ENCODE measurements around the gene KIF6.

The KIF6 gene

DNA sequence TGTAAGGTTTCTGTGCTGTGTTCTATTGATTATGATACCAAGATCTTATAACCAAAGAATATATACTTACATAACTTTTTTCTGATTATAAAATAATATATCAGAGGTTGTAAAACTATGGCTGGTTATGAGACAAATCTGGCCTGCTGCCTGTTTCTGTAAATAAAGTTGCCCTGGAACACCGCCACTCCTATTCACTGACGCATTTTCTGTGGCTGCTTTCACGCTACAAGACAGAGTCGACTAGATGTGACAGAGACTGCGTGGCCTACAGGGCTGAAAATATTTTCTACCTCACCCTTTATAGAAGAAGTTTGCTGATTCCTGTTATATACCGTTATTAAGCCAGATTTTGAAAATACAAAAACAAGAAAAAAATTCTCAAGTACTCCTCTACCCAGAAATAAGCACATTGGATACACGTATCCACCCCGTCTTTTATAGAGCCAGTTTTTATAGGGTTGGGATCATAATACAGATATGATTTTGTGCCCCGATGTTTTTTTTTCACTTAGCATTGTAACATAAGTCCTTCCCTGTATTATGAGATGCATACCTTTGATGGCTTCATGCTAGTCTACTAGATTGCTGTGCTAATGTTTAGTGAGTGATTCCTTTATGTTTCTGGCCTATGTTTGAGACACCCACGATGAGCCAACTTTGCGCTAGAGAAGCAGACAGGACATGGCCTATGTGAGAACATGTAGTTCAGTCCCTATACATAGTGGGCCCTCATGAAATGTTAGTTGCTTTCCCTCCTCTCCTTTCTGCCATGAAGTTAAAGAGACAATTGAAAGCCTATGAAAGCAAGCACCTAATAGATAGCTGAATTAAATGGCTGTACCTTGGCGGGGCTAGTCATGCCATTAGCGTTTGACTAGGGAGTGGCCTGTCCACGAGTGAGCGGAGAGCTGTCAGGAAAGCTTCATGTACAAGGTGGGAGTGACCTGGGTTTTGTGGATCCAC, 304.6 kb downstream of the KIF6 start:
- DNase-seq (ENCODE audit: low read depth) = no peak

DNA sequence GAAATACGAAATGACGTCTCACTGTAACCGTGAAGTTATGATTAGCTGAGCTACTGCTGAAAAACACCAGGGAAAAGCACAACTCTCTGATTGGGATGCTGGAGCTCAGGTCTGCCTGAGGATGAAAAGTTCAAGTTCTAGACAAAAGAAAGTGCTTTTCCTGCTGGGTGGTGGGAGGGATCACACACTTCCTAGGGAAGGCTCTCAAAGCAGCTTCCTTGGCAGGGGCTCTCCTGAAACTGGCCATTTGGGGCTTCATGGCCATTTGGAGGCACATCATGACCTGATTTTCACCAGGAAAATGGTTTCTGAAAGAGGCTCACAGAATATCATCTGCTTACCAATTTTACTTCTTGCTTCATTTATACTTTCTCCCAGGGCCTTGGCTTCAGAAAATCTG, 305.6 kb downstream of the KIF6 start:
- DNase-seq (ENCODE audit: low read depth) = no peak

DNA sequence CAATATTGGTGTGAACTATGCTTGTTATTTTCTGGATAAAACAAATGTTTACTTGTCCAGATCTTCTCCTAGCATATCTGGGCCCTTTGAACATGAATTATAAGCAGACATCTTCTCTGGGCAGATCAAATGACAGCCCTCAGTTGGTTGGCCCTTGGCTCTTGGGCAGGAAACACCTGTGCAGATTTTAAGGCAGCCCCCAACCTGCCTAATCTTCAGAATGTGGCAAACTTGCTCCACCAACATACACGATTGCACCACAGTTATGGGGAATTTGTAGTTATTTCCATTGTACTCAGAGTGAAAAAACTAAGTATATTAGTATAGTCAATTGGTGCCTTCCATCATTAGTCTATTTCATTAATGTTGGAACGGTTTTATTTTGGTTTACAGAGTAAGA, 307.8 kb downstream of the KIF6 start:
- no peak for DNase-seq (ENCODE audit: low read depth)

DNA sequence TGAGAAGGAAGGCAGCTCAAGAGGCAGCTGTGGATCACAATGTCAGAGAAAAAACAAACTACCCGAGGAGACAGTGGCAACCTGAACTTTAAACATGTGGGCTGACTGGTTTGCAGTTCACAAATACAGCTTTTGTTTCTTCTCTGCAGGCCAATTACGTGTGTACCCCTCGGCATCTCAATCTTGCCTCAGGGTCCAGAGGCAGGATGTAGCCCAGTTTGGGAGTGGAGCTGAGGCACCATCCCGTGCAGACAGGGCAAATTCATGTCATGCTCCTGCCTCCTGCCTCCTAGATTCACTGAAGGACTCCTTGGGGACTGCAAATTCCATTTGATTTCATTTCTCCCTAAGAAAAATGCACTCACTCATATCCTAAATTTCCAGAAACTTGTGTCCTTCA, 308.5 kb downstream of the KIF6 start:
- DNase-seq (ENCODE audit: low read depth) = no peak

DNA sequence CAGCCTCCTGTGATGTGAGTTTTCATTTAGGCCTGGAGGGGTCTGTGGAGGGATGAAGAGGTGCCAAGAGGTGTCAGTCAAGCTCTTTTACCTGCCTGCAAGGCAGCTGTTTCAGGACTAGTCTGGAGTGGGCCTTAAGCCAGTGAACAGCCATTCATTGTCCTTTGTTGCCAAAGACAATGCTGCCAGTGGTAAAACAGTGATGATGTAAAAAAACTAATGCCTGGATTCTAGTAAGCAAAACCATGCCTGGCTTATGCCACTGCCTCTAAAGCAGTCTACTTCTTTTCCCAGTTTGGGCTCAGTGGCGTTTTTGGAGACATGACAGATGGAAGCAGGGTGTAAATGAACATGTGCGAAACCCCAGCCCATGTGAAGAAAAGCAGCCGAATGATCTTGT, 309.2 kb downstream of the KIF6 start:
- no peak for DNase-seq (ENCODE audit: low read depth)

DNA sequence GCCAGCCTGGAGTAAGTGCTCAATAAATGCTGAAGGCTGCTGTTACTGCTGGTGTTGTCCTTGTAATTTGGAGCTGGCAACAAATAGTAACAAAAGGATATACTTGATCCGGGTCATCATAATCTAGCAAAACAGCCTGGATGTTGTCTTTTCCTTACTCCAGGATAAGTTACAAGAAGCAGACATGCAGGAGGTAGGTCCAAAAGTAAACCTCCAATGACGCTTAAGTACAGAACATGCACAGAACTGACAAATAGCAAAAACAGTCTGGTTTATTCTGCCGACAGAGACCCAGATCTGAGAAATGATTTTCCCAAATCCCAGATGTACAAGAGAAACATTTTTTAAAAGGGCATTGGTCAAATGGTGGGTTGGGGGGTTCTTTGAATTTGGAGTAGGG, 309.7 kb downstream of the KIF6 start:
- no peak for DNase-seq (ENCODE audit: low read depth)

DNA sequence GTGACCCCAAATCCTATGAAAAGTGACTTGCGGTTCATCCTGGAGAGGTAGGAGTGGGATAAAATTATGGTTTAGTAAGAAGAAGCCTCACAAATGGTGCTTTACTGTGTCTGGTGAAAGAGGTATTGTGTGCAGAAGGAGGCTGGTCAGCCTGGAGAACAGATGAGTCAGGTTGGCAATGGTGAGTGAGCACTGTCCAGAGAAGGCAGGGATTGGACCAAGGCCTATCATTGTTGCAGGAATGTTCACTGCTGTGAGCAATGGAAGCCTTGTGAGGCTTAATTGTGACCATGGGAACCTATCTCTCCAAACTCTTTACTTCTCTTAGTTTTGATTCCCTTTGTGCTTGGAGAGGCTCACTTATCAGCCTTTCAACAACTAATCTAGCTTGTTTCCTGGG, 313.7 kb downstream of the KIF6 start:
- no peak for DNase-seq (ENCODE audit: low read depth)

DNA sequence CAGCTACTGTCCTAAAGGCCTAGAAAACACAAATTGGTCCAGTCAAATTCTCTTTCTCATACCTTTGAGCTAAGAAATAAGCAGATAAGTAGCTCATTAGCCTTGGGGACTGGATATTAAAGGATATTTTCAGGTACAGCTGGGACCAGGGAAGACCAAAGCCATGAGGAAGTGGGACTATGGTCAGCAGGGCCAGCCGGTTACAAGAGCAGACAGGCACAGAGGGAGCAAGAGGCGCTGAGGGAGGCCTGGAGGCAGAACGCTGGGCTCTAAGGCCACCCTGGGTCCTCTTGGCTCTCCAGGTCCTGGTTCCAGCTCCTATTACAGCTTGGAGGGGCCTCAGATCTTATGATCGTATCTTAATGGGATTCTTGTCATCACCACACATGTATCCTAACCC, 314.2 kb downstream of the KIF6 start:
- DNase-seq (ENCODE audit: low read depth) = no peak

DNA sequence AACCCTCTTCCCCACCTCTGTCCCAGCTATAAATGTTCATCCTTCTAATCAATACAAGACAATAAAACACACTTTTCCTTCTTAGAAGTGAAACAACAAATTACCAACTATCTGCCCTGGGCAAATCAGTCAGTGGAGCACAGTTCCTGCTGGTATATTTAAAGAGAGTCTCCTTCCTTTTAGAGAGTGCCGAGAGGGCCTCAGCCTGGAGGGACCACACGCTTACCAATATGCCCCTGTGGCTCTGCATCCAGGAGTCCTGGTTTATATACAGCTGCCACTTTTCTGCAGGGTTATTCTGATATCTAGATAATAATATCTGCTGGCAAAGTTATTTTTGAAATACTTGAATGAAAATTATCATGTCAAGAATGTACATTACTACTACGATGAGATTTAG, 315.3 kb downstream of the KIF6 start:
- no peak for DNase-seq (ENCODE audit: low read depth)

DNA sequence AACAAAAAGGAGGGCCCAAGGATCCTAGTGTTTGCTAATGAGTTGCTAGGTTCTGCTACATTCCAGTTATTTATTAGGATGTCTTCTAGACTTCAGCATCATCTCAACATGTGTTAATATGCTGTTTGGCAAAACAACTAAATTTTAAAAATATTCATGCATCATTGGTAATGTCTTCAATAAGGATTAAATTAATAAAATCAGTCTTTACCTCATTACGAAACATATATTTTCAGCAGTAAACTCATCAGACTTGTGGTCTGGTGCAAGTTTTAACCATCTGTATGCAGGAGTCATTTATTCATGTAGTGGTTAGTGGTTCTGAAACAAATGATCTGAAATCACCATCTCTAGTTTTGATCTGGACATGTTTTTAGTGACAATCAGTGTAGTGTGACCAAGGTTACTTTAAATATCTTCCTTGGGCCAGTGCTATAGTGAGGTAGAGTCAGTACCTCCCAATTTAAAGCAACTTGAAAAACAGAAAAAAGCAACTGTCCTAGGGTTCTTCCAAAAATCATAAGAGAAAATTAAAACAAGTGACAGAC, 317.7 kb downstream of the KIF6 start:
- no peak for DNase-seq (ENCODE audit: low read depth)

DNA sequence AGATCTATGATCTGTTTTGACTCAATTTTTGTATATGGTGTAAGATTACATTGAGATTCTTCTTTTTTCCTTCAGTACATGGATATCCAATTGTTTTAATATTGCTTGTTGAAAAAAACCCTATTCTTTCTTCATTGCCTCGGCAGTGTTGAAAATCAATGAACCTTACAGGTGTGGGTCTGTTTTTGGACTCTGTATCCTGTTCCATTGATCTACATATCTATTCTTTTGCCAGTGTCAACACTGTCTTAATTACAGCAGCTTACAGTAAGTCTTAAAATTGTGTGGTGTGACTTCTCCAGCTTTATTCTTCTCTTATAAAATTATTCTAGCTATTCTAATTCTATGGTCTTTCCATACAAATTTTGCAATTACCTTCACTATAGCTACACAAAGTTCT, 320.9 kb downstream of the KIF6 start:
- no peak for DNase-seq (ENCODE audit: low read depth)

DNA sequence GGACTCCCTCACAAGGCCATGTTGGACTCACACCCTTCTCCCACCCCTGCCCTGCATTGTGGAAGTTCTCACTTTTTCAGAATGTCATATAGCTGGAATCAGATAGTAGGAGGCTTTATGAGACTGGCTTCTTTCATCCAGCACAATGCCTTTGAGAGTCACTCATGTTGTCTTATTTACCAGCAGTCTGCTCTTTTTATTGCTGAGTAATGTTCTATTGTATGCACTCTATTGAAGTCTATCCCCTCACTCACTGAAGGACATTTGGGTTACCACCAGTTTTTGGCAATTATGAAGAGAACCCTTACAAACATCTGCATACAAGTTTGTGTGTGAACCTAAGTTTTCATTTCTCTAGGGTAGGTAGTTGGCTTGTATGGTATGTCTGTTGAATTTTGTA, 321.9 kb downstream of the KIF6 start:
- DNase-seq (ENCODE audit: low read depth) = no peak

DNA sequence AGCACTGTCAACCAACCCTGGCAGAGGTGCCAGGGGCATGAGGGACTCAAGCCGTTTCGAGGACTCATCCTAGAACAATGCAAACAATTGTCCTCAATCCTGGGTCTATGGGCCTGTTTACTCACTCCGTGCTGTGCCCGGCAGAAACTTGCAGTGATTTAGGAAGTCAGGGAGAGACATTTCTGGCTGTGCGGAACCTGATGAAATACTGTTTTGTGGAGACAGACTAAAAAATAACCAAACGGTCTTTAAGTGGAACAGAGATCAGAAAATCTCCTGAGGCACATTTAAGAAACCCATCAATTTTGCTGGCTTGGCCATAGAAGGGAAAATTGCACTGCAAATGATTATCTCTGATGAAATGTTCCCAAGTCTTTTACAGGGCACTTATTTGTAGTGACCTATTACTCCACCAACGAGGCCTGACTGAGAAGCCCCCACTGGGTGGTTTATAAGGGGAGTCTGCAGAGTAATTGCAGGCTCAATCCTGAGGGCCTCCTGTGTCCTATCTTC, 322.9 kb downstream of the KIF6 start:
- DNase-seq (ENCODE audit: low read depth) = no peak

DNA sequence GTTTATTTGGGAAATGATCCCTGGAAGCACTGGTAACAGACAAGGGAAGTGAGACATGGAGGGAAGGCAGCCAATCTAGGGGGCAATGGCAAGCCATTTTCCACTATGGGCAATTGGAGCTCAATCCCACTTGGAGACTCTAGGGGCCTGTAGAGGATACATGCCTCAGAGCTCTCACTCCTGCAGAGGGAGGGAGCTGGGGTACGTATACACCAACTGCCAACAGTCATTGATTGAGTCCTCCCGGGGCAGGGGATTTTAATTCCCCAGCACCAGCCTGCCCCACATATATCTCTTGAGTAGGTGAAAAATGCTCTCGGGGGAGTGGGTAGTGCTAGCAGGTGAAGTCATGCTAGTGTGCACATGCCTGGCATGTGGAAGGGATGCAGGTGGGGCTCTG, 323.8 kb downstream of the KIF6 start:
- no peak for DNase-seq (ENCODE audit: low read depth)

DNA sequence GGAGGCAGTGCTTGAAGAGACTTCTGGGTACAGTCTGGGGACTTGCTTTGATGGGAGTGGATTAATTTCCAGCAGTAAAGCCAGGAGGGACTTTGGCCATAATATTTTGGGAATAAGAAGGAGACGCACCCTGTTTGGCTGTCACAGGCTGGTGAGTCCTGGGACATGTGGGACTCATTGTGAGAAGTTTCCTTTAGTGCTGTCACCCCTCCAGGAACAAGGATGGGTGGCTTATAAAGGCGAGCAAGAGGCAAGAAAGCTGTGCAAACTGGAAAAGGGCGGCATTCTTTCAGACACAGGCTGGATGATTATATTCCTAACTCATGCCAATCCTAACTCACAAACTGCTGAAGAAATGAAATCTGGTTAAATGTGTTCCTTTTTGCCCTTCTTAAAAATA, 325.2 kb downstream of the KIF6 start:
- no peak for DNase-seq (ENCODE audit: low read depth)

DNA sequence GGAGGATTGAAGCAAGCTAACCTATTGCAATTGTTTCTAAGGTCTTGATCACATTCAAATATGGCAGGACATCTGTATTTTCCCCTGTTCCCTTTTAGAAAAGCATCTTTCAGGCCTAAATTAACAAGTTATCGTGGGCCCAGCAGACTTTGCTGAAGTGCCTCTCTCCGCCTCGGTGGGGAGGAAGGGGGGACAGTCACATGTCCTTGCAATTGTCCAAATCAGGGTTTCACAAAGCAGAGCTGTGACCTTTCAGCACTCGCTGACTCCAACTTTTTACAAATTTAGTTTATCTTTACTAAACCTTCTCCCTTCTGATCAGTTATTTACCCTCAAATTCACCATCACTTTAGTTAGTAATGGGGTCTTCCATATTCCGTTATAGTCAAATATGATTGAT, 328.4 kb downstream of the KIF6 start:
- DNase-seq (ENCODE audit: low read depth) = no peak

DNA sequence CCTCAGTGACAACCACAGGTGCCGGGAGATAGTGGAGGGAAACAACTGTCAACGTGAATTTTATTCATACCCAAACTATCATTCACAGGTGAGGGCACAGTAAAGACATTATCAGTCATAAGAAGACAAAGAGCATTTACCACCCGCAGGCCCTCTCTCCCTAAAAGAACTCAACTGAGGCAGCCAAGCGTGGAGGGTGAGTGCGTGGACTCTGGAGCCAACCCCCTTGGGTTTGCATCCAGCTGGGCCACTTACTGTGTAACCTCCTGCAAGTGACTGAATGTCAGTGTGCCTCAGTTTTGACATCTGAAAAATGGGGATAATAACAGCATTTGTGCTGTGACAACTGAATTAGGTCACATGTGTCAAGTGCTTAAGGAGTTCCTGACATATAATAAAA, 332.1 kb downstream of the KIF6 start:
- no peak for DNase-seq (ENCODE audit: low read depth)

DNA sequence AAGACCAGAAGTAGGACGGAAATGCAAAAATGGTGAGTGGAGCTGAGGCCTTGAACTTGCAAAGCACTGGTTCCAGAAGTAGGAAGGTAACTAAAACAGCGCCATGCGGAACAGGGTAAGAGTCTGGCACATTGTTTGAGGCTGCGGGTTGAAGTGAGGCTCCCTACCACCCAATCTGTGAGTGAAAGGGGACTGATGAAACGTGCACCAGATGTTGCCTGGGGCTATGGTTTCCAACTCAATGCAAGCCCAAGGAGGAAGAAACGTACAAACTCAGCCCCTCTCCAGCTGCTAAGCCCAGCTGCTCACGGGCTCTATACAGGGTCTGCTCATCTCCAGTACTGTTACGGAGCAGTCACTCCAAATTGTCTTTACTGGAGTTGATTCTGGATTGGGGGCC, 334.0 kb downstream of the KIF6 start:
- no peak for DNase-seq (ENCODE audit: low read depth)

DNA sequence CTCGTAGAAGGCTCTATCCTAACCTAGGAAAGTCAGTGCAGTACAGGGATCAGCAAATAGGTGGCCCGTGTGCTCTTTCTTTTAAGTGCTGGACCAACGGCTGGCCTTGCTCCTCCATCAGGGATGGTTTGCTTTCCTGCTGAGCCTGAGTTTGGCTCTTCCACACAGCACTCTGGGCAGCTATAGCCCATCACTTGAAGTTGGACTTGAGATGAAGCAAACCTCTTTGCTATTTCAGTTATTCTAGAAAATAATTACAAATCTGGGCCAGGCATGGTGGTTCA, 335.8 kb downstream of the KIF6 start:
- no peak for DNase-seq (ENCODE audit: low read depth)

DNA sequence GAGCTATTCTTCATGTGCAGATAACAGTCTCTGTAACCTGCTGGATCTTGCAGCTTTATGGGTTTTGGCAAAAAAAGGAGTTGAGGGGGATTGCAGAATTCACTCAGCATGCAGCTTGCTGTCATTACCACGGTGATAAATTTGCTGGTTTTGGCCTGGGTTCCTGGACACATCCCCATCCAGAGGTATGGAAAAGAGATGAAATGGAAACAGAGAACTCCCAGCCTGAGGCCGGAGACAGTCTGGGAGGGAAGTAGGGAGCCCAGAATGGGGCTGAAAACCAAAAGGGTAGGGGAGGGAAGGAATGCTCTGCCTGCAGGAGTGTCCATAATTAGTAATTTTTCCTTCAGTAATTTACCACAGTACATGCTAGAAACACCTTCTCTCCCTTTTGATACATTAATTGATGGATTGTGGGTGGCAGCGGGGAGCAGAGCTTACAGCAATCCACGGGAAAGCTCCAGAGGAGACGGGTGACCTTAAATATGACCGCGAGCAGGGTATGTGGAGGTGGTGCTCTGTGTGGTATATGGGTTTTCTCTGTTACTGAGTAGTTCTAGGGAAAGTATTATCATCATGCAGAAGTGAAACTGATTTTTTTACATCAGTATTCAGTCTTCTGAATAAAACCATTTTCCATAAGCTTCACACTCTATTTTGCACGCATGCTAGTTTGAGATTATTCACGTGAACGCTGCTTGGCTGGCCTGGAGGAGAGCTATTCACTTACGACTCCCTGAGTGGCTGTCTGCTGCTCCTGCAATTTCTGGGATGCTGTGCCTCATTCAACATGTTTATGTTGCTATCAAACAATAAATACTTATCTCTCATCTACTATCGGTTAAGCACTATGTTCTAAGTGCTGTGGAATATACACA, 336.4 kb downstream of the KIF6 start:
- no peak for DNase-seq (ENCODE audit: low read depth)

DNA sequence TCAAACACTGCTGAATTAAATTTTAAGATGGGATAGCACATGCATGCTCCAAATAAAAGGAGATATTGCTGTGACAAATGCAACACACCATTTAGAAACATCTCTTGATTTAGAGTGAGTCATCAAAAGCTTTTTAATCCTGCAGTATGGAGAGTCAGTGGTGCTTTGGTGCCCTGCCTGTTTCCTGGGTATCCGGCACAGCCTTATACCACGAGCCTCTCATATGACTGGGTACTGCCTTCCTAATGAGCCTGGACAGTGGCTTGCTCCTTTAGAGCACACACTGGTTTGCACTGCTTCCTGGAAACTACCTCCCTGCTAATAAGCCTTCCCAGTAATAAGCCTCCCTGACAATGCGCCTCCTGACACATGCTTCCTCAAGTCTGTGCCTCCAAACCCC, 337.4 kb downstream of the KIF6 start:
- no peak for DNase-seq (ENCODE audit: low read depth)

DNA sequence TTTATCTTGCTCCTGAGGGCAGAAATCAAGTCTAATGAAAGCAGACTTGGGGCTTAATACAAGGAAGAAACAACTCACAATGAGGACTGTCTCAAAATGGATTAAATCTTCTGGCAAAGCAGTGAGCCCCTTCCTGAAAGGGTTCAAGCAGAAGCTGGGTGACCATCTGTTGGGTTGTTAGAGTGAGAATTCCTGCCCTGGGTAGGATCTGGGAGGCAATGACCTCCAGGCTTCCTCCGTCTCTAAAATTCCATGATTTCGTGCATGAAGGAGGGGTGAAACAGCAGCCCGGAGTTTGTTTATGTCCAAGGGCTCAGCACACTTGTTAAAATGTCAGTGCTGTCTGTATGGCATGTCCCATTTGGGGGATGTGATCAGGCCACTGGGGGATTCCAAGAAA, 338.7 kb downstream of the KIF6 start:
- no peak for DNase-seq (ENCODE audit: low read depth)

DNA sequence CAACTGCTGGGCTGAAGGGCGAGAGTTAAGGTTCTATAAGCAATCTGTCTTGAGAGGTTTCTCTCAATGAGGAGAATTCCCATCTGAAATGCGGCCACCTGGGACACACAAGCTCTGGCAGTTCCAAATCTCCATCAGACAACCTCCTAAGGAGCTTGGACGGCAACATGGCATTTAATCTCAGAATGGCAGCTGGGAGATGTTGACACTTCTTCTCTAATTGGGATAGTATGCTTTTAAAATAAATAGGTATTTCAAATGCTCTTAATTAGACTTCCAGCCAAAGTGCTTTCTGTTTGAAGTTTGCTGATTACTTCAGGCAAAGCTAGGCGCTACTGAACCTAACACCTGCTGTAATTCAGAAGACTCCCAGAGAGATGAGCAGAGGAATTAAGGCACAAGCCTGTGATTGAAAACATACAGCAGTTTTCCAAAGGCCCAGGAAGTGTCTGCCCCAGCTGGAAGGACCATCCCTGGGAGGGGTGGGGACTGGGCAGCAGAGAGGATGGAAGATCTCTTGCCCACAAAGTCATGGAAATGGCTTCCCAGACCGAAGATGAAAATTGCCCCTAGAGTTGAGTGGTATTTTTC, 343.6 kb downstream of the KIF6 start:
- DNase-seq (ENCODE audit: low read depth) = no peak
